ENCODE measurements around the gene RBBP8NL. TPM values are rescaled to one million over a fixed set of nuclear protein-coding genes. Genes with fewer than 3 reads are reported as not detected.

Gene RBBP8NL
- total RNA-seq, 1 experiment from 2014 or later: not detected

- CTCF ChIA-PET: interaction anchor here (1.3 kb wide), 1 partner anchor 86 kb away, joined by 3 read pairs; no protein-coding TSS in a partner anchor
- Mint-ChIP-seq H3K4me1 (ENCODE audit: insufficient read depth, unreplicated experiment) (peaks cover 6% of the 10 kb centered on the region), H3K36me3 (ENCODE audit: insufficient read depth, unreplicated experiment) (no peaks in the 10 kb centered on the region), H3K4me3 (ENCODE audit: unreplicated experiment) (no peak overlapping the region), H3K27me3 (ENCODE audit: insufficient read depth, unreplicated experiment) (no peaks in the 10 kb centered on the region), H3K9me3 (ENCODE audit: unreplicated experiment) (no peaks in the 10 kb centered on the region), H3K27ac (ENCODE audit: low read depth, unreplicated experiment) (no peak overlapping the region)
- peak; percentile 15 for TF ChIP-seq CTCF (IDR thresholded peaks at IDR 0.05; ENCODE audit: unreplicated experiment)
- intact Hi-C loops (cut with micrococcal nuclease): no loop called here
- BruUV-seq (replicated peaks): no TSS peak
- POLR2A ChIA-PET: no interaction called here
- no peak for DNase-seq (ENCODE audit: unreplicated experiment)
Measured at GRCh38 chr20:62413896-62414481, 13.3 kb downstream of the RBBP8NL start.

- CTCF ChIA-PET: interaction anchor here (0.8 kb wide), 1 partner anchor 173 kb away, joined by 3 read pairs; no protein-coding TSS in a partner anchor
- intact Hi-C loops (cut with micrococcal nuclease): no loop called here
- TF ChIP-seq CTCF (IDR thresholded peaks at IDR 0.05; ENCODE audit: unreplicated experiment): no peak
- no peaks in the 10 kb centered on the region for H3K9me3 Mint-ChIP-seq (ENCODE audit: unreplicated experiment)
- no peak overlapping the region for H3K4me3 Mint-ChIP-seq (ENCODE audit: unreplicated experiment)
- DNase-seq (ENCODE audit: unreplicated experiment): no peak
- H3K27ac Mint-ChIP-seq (ENCODE audit: low read depth, unreplicated experiment): no peak overlapping the region
- H3K36me3 Mint-ChIP-seq (ENCODE audit: insufficient read depth, unreplicated experiment): no peaks in the 10 kb centered on the region
- peaks cover 6% of the 10 kb centered on the region for H3K4me1 Mint-ChIP-seq (ENCODE audit: insufficient read depth, unreplicated experiment)
- BruUV-seq (replicated peaks): no TSS peak
- H3K27me3 Mint-ChIP-seq (ENCODE audit: insufficient read depth, unreplicated experiment): no peaks in the 10 kb centered on the region
- POLR2A ChIA-PET: no interaction called here
Measured at GRCh38 chr20:62413025-62413570, 14.2 kb downstream of the RBBP8NL start.

GRCh38 chr20:62412194-62413024, 14.9 kb downstream of the RBBP8NL start:
- intact Hi-C loops (cut with micrococcal nuclease): no loop called here
- no peaks in the 10 kb centered on the region for H3K36me3 Mint-ChIP-seq (ENCODE audit: insufficient read depth, unreplicated experiment)

More at GRCh38 chr20:62412194-62413024, 14.9 kb downstream of the RBBP8NL start:
- TF ChIP-seq CTCF (IDR thresholded peaks at IDR 0.05; ENCODE audit: unreplicated experiment): no peak
- ChIA-PET POLR2A (no interaction called here), CTCF (interaction anchor here (0.7 to 1.6 kb wide), 4 partner anchors 87 to 635 kb away, joined by 3 to 4 read pairs (median 3); no protein-coding TSS in a partner anchor)
- Mint-ChIP-seq H3K27ac (ENCODE audit: low read depth, unreplicated experiment) (no peak overlapping the region), H3K27me3 (ENCODE audit: insufficient read depth, unreplicated experiment) (no peaks in the 10 kb centered on the region), H3K4me3 (ENCODE audit: unreplicated experiment) (no peak overlapping the region), H3K4me1 (ENCODE audit: insufficient read depth, unreplicated experiment) (peaks cover 6% of the 10 kb centered on the region), H3K9me3 (ENCODE audit: unreplicated experiment) (no peaks in the 10 kb centered on the region)
- no peak for DNase-seq (ENCODE audit: unreplicated experiment)
- no TSS peak for BruUV-seq (replicated peaks)
